GM12873 (cell line): ENCODE data around the gene SCARB2.

ENCODE experiments used
- TF ChIP-seq, protein P1 (sequence below): IDR thresholded peaks from 2 replicates; pipeline ENCODE4 v1.5.1; 2012; ENCODE audit warnings: low read depth, mild to moderate bottlenecking, moderate library complexity, low read length, control low read depth; ENCODE audit not compliant: insufficient read depth; ENCODE audit errors: missing control alignments

The SCARB2 gene

DNA sequence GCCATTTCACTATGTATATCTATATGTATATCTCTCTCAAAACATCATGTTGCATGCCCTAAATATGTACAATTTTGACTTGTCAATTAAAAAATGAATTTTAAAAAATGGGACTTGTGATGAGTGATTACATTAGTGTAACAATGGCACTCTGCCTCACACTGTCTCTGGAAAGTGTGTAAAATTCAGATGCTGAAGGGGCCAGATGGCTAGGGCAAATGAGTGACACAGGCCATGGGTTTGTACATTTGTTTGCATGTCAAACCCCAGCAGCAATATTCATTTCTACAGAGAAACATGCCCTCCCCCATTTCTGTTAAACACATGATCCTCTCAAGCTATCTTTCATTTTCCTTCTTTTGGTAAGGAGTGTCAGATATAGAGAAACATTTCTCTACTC is 8.1 kb downstream of the SCARB2 start:
- TF ChIP-seq, protein P1, sequence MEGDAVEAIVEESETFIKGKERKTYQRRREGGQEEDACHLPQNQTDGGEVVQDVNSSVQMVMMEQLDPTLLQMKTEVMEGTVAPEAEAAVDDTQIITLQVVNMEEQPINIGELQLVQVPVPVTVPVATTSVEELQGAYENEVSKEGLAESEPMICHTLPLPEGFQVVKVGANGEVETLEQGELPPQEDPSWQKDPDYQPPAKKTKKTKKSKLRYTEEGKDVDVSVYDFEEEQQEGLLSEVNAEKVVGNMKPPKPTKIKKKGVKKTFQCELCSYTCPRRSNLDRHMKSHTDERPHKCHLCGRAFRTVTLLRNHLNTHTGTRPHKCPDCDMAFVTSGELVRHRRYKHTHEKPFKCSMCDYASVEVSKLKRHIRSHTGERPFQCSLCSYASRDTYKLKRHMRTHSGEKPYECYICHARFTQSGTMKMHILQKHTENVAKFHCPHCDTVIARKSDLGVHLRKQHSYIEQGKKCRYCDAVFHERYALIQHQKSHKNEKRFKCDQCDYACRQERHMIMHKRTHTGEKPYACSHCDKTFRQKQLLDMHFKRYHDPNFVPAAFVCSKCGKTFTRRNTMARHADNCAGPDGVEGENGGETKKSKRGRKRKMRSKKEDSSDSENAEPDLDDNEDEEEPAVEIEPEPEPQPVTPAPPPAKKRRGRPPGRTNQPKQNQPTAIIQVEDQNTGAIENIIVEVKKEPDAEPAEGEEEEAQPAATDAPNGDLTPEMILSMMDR, result no peak

DNA sequence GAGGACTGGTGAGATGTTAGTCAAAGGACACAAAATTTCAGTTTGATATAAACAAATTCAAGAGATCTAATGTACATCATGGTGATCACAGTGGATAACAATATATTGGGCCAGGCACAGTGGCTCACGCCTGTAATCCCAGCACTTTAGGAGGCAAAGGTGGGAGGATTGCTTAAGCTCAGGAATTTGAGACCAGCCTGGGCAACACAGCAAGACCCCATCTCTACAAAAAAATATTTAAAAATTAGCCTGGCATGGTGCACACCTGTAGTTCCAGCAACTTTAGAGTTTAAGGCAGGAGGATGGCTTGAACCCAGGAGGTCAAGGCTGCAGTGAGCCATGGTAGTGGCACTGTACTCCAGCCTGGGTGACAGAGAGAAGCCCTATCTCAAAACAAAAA is 8.7 kb downstream of the SCARB2 start:
- TF ChIP-seq, protein P1, result no peak

DNA sequence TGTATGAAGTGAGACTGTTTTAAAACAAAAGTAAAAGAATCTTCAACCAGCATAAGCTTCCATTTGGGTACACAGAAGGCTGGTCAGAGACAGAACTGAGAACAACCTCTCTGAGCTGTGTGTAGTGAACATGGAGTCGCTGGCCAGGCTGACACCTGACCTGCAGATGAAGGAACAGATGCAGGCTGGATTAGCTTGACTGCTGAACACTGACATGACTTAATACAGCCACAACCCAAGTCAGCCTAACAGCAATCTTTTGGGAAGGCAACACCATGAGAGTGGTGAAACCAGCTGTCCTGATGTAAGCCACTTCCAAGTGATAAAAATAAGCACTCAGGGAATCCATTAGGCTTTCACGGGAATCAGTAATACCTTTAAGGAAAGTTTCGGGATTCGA is 10.1 kb downstream of the SCARB2 start:
- TF ChIP-seq, protein P1, result no peak

DNA sequence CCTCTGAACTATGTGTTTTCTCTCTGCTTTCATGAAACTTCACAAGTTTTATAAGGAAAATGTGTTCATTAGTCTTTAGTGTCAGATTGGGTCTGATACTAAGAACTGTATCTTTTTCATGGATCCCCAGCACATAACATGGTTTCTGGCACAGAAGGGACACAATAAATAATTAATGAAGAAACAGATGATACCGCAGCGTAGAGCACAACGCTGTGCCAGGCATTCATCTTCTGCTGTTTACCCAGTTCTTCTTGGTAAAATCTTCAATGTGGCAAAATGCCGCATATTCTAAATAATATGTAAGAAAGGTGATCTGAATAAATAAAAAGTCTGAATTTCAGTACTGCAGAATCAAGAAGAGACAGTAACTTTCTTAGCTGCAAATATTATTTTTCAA is 12.3 kb downstream of the SCARB2 start:
- TF ChIP-seq, protein P1, result no peak

DNA sequence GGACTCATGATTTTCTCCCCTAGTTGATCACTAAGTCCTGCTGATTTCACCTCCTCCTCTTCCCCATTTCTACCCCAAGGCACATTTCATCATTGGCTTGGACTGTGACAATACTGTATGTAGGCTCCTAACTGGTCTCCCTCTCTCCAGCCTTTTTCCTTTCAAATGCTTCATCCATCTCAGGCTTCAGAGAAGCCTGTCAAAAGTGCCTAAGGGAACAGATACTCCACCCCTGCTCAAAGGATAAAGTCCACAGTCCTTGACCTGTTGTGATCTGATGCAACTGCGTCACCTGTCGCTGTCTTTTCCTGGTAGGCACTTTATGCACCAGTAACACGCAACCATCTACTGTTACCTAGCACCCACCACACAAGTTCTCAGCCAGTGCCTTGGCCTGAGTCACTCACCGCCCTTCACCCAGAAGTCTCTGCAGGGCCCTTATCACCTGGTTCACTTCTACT is 12.8 kb downstream of the SCARB2 start:
- TF ChIP-seq, protein P1, result no peak

DNA sequence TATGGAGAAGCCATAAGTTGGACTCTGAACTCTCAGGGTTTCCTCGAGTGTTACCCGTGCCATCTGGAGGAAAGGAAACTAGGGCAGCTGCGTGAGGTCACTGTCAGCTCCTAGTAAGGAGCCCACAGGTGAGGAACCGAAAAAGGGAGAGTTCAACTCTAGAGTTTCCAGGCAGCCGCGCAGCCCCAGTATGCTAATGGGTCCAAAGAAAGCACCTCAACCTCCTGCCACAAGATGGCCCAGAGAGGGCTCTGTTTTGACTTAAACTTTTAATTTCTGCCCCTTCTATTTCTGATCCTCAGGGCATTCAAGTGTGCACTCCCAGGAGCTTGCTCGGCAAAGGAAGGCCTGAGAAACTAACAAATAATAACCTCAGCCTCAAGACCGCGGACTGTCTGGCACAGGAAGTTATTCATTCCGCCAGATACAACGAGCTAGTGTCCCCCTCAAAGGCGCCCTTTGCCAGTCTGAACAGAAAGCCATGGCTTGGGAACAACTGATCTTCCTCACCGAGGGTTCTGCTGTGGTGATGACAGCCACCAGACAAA is 13.9 kb downstream of the SCARB2 start:
- TF ChIP-seq, protein P1, result peak; percentile 46

DNA sequence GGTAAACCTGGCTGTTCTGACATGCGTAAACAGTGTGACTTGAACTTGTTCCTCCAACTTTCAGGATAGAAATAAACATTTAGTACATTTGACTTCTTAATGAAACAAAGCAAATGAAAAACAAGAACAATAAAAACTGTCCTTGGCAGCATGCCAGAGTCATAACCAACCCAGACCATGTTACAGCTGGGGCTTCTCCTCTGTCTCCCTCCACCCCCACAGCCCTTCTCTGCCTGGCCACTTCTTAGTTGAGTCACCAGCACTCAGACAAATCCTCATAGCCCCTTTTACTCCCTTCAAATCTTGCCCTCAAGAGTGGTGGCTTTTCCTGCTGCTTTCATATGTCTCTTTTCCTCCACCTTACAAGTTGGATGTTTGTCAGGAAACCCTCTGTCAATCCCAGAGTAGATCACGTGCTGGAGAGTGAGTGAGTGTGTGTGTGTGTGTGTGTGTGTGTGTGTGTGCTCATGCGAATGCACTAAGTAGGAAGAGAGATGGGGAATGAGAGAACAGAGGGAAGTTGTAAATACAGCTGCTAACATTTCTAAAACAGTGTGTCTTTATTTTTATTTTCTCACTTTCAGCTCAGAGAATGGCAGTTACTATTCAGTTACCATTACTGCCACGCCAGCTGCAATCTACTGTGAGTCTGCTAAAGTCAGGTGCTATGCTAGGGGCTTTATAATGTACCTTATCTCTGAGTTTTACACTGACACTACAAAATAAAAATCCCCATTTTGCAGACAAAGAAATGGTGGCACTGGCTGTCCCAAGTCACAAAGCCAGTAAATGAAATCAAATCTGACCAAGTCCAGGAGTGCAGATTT is 15.0 kb downstream of the SCARB2 start:
- TF ChIP-seq, protein P1, result no peak
